CD14-positive monocyte (primary cell): ENCODE measurements around the gene BTBD19. TPM values are rescaled to one million over a fixed set of nuclear protein-coding genes. Genes with fewer than 3 reads are reported as not detected.

Experiments
- DNase-seq, 3 donors: peaks; one replicate each; pipeline ENCODE4 v3.0.0-alpha.2; 2011 to 2022
- H2AFZ ChIP-seq: 2 replicates; pipeline ENCODE4 v1.6.0; 2012; ENCODE audit warnings: mild to moderate bottlenecking, low read depth, low read length, inconsistent platforms; ENCODE audit not compliant: insufficient read depth, poor library complexity, severe bottlenecking
- H3K27ac ChIP-seq, 2 donors: 1 replicate in 1 of 2; 2 replicates in 1 of 2; pipeline ENCODE4 v1.5.1; 2012 to 2013; ENCODE audit warnings: low read length in 2 of 2, control low read depth in 1 of 2, inconsistent platforms in 1 of 2, low read depth in 1 of 2, mild to moderate bottlenecking in 1 of 2
- H3K27me3 ChIP-seq, 2 donors: one replicate each; pipeline versions ENCODE4 v1.6.0 to v1.6.1; 2011 to 2013; ENCODE audit warnings: low read length in 2 of 2; ENCODE audit not compliant: control insufficient read depth in 2 of 2, insufficient read depth in 2 of 2
- H3K36me3 ChIP-seq, 2 donors: replicated peaks in 1 of 2; 1 replicate in 1 of 2; 2 replicates in 1 of 2; pipeline versions ENCODE4 v1.5.1 to v1.6.1; 2012 to 2013; ENCODE audit warnings: low read length in 2 of 2, control low read depth in 1 of 2, inconsistent platforms in 1 of 2, mild to moderate bottlenecking in 1 of 2; ENCODE audit not compliant: insufficient read depth in 2 of 2, control insufficient read depth in 1 of 2
- H3K4me1 ChIP-seq, 2 donors: 1 replicate in 1 of 2; 2 replicates in 1 of 2; pipeline versions ENCODE4 v1.5.1 to v1.6.1; 2012 to 2013; ENCODE audit warnings: low read length in 2 of 2, control low read depth in 1 of 2, inconsistent platforms in 1 of 2, mild to moderate bottlenecking in 1 of 2, moderate library complexity in 1 of 2; ENCODE audit not compliant: insufficient read depth in 2 of 2, control insufficient read depth in 1 of 2
- H3K4me2 ChIP-seq: replicated peaks from 2 replicates; pipeline ENCODE3; 2012; ENCODE audit warnings: low read length, moderate library complexity, mild to moderate bottlenecking; ENCODE audit not compliant: poor library complexity, severe bottlenecking; ENCODE audit errors: extremely low read depth
- H3K4me3 ChIP-seq, 3 experiments: fragments of 200-600 bp in 1 of 3; sonication (generic) in 1 of 3; replicated peaks in 1 of 3; 1 replicate in 2 of 3; 2 replicates in 1 of 3; pipeline ENCODE4 v1.5.1; 2011 to 2013; ENCODE audit warnings: low read length in 3 of 3, mild to moderate bottlenecking in 3 of 3, control low read depth in 2 of 3, low read depth in 2 of 3, inconsistent platforms in 1 of 3, moderate library complexity in 1 of 3
- H3K79me2 ChIP-seq: 2 replicates; pipeline ENCODE4 v1.6.0; 2012; ENCODE audit warnings: mild to moderate bottlenecking, control low read depth, inconsistent platforms, low read length, moderate library complexity; ENCODE audit not compliant: insufficient read depth
- H3K9ac ChIP-seq: 2 replicates; pipeline ENCODE4 v1.6.0; 2017; ENCODE audit warnings: low read length, mild to moderate bottlenecking; ENCODE audit not compliant: insufficient read depth, poor library complexity, severe bottlenecking
- H3K9me3 ChIP-seq, 2 donors: replicated peaks in 1 of 2; 1 replicate in 1 of 2; 2 replicates in 1 of 2; pipeline versions ENCODE4 v1.5.1 to v1.6.1; 2012 to 2013; ENCODE audit warnings: low read length in 2 of 2, control low read depth in 1 of 2; ENCODE audit not compliant: control insufficient read depth in 1 of 2, insufficient read depth in 1 of 2
- H4K20me1 ChIP-seq: 2 replicates; pipeline ENCODE4 v1.6.0; 2012; ENCODE audit warnings: mild to moderate bottlenecking, low read length, control low read depth, moderate library complexity; ENCODE audit not compliant: insufficient read depth
- H3K27ac Mint-ChIP-seq, 7 donors: one replicate each; pipeline ENCODE4 v1.8.0; 2020; ENCODE audit warnings: mild to moderate bottlenecking in 7 of 7, mixed read lengths in 7 of 7, moderate library complexity in 6 of 7, inconsistent platforms in 2 of 7
- H3K27me3 Mint-ChIP-seq, 3 donors: one replicate each; pipeline ENCODE4 v1.8.0; 2021 to 2022; ENCODE audit warnings: low read depth in 3 of 3, mild to moderate bottlenecking in 3 of 3, mixed read lengths in 3 of 3, moderate library complexity in 3 of 3, inconsistent platforms in 1 of 3
- H3K36me3 Mint-ChIP-seq, 2 donors: one replicate each; pipeline ENCODE4 v1.8.0; 2020; ENCODE audit warnings: mixed read lengths in 2 of 2, inconsistent platforms in 1 of 2, mild to moderate bottlenecking in 1 of 2
- H3K4me1 Mint-ChIP-seq: one replicate; pipeline ENCODE4 v1.8.0; 2020; ENCODE audit warnings: mild to moderate bottlenecking, mixed read lengths
- H3K4me3 Mint-ChIP-seq, 2 donors: one replicate each; pipeline ENCODE4 v1.8.0; 2020; ENCODE audit warnings: mild to moderate bottlenecking in 2 of 2, mixed read lengths in 2 of 2, moderate library complexity in 1 of 2
- H3K9me3 Mint-ChIP-seq, 7 donors: one replicate each; pipeline ENCODE4 v1.8.0; 2020 to 2022; ENCODE audit warnings: mixed read lengths in 7 of 7, mild to moderate bottlenecking in 6 of 7, moderate library complexity in 6 of 7, inconsistent platforms in 2 of 7
- CTCF ChIP-seq: fragments of 200-600 bp; IDR thresholded peaks from one replicate; pipeline ENCODE4 v1.8.0; 2022; ENCODE audit warnings: antibody characterized with exemption, mild to moderate bottlenecking
- WGBS: methylation state at CpG from one replicate; pipeline ENCODE4 v1.1.5; 2013; ENCODE audit warnings: missing lambda C conversion rate; ENCODE audit not compliant: insufficient coverage; 5-methylcytosine and 5-hydroxymethylcytosine counted together
- intact Hi-C, 2 donors: fragments of 100-400 bp; cut with micrococcal nuclease; formaldehyde crosslinking; loops; one replicate each; pipeline versions ENCODE4 v1.15.0 to v1.15.1; 2023
- polyA plus RNA-seq, 3 donors: library from polyadenylated mRNA; depleted of rRNA in 1 of 3; unstranded in 2 of 3; stranded (reverse) in 1 of 3; fragments of 300-500 nt in 2 of 3; fragments of >200 nt in 1 of 3; fragmentation: Illumina TruSeq in 2 of 3; gene quantifications; 1 replicate in 2 of 3; 2 replicates in 1 of 3; pipeline ENCODE4 v1.2.3, GENCODE V29; 2012 to 2021

BTBD19 gene
- polyA plus RNA-seq, 3 donors = 0.10 to 6.3 (median 0.73) TPM

GRCh38 chr1:44787506-44787905 is 20.8 kb upstream of the BTBD19 start:
- Mint-ChIP-seq H3K4me1 (peaks cover 26% of the 10 kb centered on the region), H3K4me3 (no peak overlapping the region), H3K27me3 (peaks cover 7 to 12% (median 12%) of the 10 kb centered on the region in 3 donors), H3K9me3 (peaks cover 0 to 2% (median 0%) of the 10 kb centered on the region in 7 donors), H3K36me3 (peaks cover 0 to 6% of the 10 kb centered on the region in 2 donors), H3K27ac (no peak overlapping the region)
- DNase-seq = no peak
- Histone ChIP-seq H3K4me1 (peaks cover 23 to 24% of the 10 kb centered on the region in 2 donors), H2AFZ (no peak overlapping the region), H3K36me3 (no peaks in the 10 kb centered on the region), H3K79me2 (no peaks in the 10 kb centered on the region), H3K9me3 (no peaks in the 10 kb centered on the region), H3K4me3 (no peak overlapping the region), H3K27me3 (peaks cover 0 to 3% of the 10 kb centered on the region in 2 donors), H3K4me2 (no peak overlapping the region), H4K20me1 (no peaks in the 10 kb centered on the region), H3K27ac (no peak overlapping the region), H3K9ac (no peak overlapping the region)
- TF ChIP-seq CTCF = no peak
- 95% methylated on average over 7 of the region's 10 CpGs for WGBS
- intact Hi-C loops = loop anchor here (5.0 to 10.0 kb wide), 2 partner anchors 40 to 227 kb away; partner anchors contain the start of genes HECTD3 (in 1 of the 2) and UROD (in 1 of the 2)

GRCh38 chr1:44788120-44788860 is 20.0 kb upstream of the BTBD19 start, which contains the start of gene BEST4:
BEST4 (minus strand) TSS chr1:44788170; CDS start chr1:44787705, 465 bp downstream.
- Histone ChIP-seq H3K9me3 (no peaks in the 10 kb centered on the region), H3K9ac (no peak within 1 kb of the TSS), H3K4me2 (no peak within 1 kb of the TSS), H3K36me3 (no peaks in the 10 kb centered on the region), H3K27ac (no peak within 1 kb of the TSS), H3K79me2 (no peaks in the 10 kb centered on the region), H3K4me1 (peaks cover 23 to 24% of the 10 kb centered on the region in 2 donors), H3K4me3 (no peak within 1 kb of the TSS), H3K27me3 (peaks cover 0 to 3% of the 10 kb centered on the region in 2 donors), H2AFZ (no peak within 1 kb of the TSS), H4K20me1 (no peaks in the 10 kb centered on the region)
- intact Hi-C loops = loop anchor here (5.0 to 10.0 kb wide), 2 partner anchors 39 to 227 kb away; partner anchors contain the start of genes HECTD3 (in 1 of the 2) and UROD (in 1 of the 2)
- 91% methylated on average over 5 of the region's 9 CpGs for WGBS
- TF ChIP-seq CTCF = no peak
- Mint-ChIP-seq H3K4me1 (peaks cover 26% of the 10 kb centered on the region), H3K27ac (peak within 1 kb of the TSS in 2 of 7 donors; percentile 14 to 54), H3K9me3 (peaks cover 0 to 2% (median 0%) of the 10 kb centered on the region in 7 donors), H3K36me3 (peaks cover 0 to 5% of the 10 kb centered on the region in 2 donors), H3K27me3 (peaks cover 7 to 12% (median 12%) of the 10 kb centered on the region in 3 donors), H3K4me3 (no peak within 1 kb of the TSS)
- no peak for DNase-seq
